ENCODE measurements around the gene CITED4. TPM values are rescaled to one million over a fixed set of nuclear protein-coding genes. Genes with fewer than 3 reads are reported as not detected.

Gene CITED4
- total RNA-seq, 2 donors from 2014 or later: 9.0 to 9.5 TPM

DNA sequence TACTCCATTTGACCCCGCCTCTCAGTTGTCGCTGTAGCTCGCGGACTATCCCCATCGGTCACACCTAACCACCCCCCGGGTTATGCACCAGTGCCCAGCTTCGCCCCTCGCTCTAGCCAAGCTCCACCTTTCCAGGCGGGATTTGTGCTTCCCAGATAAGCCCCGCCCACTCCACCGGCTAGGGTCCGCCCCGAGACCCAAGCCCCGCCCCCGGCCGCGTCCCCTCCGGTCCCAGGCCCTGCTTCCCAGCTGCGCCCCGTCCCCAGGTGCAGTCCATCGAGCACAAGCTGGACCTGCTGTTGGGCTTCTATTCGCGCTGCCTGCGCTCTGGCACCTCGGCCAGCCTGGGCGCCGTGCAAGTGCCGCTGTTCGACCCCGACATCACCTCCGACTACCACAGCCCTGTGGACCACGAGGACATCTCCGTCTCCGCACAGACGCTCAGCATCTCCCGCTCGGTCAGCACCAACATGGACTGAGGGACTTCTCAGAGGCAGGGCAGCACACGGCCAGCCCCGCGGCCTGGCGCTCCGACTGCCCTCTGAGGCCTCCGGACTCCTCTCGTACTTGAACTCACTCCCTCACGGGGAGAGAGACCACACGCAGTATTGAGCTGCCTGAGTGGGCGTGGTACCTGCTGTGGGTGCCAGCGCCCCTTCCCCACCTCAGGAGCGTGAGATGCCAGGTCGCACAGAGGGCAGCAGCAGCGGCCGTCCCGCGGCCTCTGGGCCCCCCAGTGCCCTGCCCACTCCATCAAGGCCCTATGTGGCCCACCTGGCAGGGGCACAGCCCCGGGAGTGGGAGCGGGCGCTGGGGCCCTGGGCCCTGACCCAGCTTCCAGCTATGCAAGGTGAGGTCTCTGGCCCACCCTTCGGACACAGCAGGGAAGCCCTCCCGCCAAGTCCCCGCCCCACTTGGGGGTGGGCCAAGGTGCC is 23.9 kb downstream of the CITED4 start:
- H3K9me3 Mint-ChIP-seq: peaks cover 8% of the 10 kb centered on the region
- peak; percentile 78 for DNase-seq
- peaks cover 6% of the 10 kb centered on the region for H3K4me1 ChIP-seq (ENCODE audit: control insufficient read depth, insufficient read depth, low read length)
- peaks cover 5% of the 10 kb centered on the region for H3K27me3 Mint-ChIP-seq (ENCODE audit: insufficient read depth)
- TF ChIP-seq, protein P1, sequence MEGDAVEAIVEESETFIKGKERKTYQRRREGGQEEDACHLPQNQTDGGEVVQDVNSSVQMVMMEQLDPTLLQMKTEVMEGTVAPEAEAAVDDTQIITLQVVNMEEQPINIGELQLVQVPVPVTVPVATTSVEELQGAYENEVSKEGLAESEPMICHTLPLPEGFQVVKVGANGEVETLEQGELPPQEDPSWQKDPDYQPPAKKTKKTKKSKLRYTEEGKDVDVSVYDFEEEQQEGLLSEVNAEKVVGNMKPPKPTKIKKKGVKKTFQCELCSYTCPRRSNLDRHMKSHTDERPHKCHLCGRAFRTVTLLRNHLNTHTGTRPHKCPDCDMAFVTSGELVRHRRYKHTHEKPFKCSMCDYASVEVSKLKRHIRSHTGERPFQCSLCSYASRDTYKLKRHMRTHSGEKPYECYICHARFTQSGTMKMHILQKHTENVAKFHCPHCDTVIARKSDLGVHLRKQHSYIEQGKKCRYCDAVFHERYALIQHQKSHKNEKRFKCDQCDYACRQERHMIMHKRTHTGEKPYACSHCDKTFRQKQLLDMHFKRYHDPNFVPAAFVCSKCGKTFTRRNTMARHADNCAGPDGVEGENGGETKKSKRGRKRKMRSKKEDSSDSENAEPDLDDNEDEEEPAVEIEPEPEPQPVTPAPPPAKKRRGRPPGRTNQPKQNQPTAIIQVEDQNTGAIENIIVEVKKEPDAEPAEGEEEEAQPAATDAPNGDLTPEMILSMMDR (conservative IDR thresholded peaks at IDR 0.05): no peak
- H3K27ac Mint-ChIP-seq: no peak overlapping the region
- H3K27me3 ChIP-seq (ENCODE audit: control insufficient read depth, insufficient read depth, low read length, poor library complexity, severe bottlenecking): no peaks in the 10 kb centered on the region
- no peak overlapping the region for H3K9ac ChIP-seq (ENCODE audit: extremely low read depth, low read length, poor library complexity, severe bottlenecking)
- 95 to 96% methylated on average over 43 to 60 of the region's 60 CpGs for WGBS, 2 experiments (ENCODE audit: insufficient coverage in 1 of 2, insufficient read length in 1 of 2)
- peaks cover 7% of the 10 kb centered on the region for H3K9me3 ChIP-seq (ENCODE audit: control insufficient read depth, low read length)
- peaks cover 13% of the 10 kb centered on the region for H3K4me1 Mint-ChIP-seq
- no peaks in the 10 kb centered on the region for H3K36me3 Mint-ChIP-seq (ENCODE audit: low read depth)
- H3K4me3 ChIP-seq (ENCODE audit: low read length): no peak overlapping the region
- no peak overlapping the region for H3K4me3 Mint-ChIP-seq
- H3K36me3 ChIP-seq (ENCODE audit: control insufficient read depth, insufficient read depth, low read length): no peaks in the 10 kb centered on the region
- H3K27ac ChIP-seq (ENCODE audit: low read depth, low read length): no peak overlapping the region

DNA sequence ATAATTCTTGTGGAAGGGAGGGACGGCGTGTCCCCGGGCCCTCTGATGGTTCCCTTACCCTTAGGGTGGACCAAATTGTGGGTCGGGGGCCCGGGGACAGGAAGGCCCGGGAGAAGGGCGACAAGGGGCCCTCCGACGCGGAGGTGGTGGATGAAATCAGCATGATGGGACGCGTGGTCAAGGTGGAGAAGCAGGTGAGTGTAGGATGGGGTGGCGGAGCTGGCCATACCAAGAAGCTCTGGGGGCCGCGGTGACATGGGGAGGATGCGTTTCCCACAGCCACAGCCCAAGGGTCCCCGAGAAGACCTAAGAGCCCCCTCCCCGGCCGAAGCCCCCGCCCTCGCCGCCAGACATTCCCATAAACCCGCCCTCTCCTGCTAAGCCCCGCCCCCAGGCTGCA is 24.6 kb downstream of the CITED4 start:
- no peaks in the 10 kb centered on the region for H3K36me3 ChIP-seq (ENCODE audit: control insufficient read depth, insufficient read depth, low read length)
- no peak overlapping the region for H3K27ac ChIP-seq (ENCODE audit: low read depth, low read length)
- TF ChIP-seq, protein P1 (conservative IDR thresholded peaks at IDR 0.05): no peak
- no peak for DNase-seq
- peaks cover 6% of the 10 kb centered on the region for H3K4me1 ChIP-seq (ENCODE audit: control insufficient read depth, insufficient read depth, low read length)
- Mint-ChIP-seq H3K9me3 (peaks cover 3% of the 10 kb centered on the region), H3K36me3 (ENCODE audit: low read depth) (no peaks in the 10 kb centered on the region), H3K4me3 (no peak overlapping the region), H3K27me3 (ENCODE audit: insufficient read depth) (peaks cover 2% of the 10 kb centered on the region), H3K27ac (no peak overlapping the region), H3K4me1 (peaks cover 13% of the 10 kb centered on the region)
- H3K9ac ChIP-seq (ENCODE audit: extremely low read depth, low read length, poor library complexity, severe bottlenecking): no peak overlapping the region
- no peaks in the 10 kb centered on the region for H3K27me3 ChIP-seq (ENCODE audit: control insufficient read depth, insufficient read depth, low read length, poor library complexity, severe bottlenecking)
- 93 to 96% methylated on average over 5 to 24 of the region's 24 CpGs for WGBS, 2 experiments (ENCODE audit: insufficient coverage in 1 of 2, insufficient read length in 1 of 2)
- H3K4me3 ChIP-seq (ENCODE audit: low read length): no peak overlapping the region
- peaks cover 5% of the 10 kb centered on the region for H3K9me3 ChIP-seq (ENCODE audit: control insufficient read depth, low read length)

DNA sequence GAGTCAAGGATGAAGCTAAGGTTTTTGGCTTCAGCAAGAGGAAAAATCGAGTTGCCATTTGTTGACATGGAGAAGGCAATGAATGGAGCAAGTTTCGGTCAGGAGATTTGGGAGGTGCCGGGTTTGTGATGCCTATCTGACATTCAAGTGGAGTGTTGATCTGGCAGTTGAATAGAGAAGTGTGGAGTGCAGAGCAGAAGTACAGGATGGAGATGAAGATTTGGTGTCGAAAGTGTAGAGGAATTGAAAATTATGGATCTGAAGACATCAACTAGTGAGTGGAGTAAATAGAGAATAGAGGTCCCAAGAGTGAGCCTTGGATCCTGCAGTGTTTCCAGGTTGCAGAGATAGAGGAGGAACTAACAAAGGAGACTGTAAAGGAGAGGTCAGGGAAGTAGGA is 25.9 kb downstream of the CITED4 start:
- Histone ChIP-seq H3K27ac (ENCODE audit: low read depth, low read length) (no peak overlapping the region), H3K27me3 (ENCODE audit: control insufficient read depth, insufficient read depth, low read length, poor library complexity, severe bottlenecking) (no peaks in the 10 kb centered on the region), H3K9me3 (ENCODE audit: control insufficient read depth, low read length) (no peaks in the 10 kb centered on the region), H3K9ac (ENCODE audit: extremely low read depth, low read length, poor library complexity, severe bottlenecking) (no peak overlapping the region), H3K4me1 (ENCODE audit: control insufficient read depth, insufficient read depth, low read length) (peaks cover 6% of the 10 kb centered on the region), H3K4me3 (ENCODE audit: low read length) (no peak overlapping the region), H3K36me3 (ENCODE audit: control insufficient read depth, insufficient read depth, low read length) (no peaks in the 10 kb centered on the region)
- peaks cover 13% of the 10 kb centered on the region for H3K4me1 Mint-ChIP-seq
- H3K27ac Mint-ChIP-seq: no peak overlapping the region
- no peaks in the 10 kb centered on the region for H3K36me3 Mint-ChIP-seq (ENCODE audit: low read depth)
- no peaks in the 10 kb centered on the region for H3K9me3 Mint-ChIP-seq
- H3K4me3 Mint-ChIP-seq: no peak overlapping the region
- TF ChIP-seq, protein P1 (conservative IDR thresholded peaks at IDR 0.05): no peak
- H3K27me3 Mint-ChIP-seq (ENCODE audit: insufficient read depth): no peaks in the 10 kb centered on the region
- 92 to 99% methylated on average over 4 of the region's 4 CpGs for WGBS, 2 experiments (ENCODE audit: insufficient coverage in 1 of 2, insufficient read length in 1 of 2)
- DNase-seq: no peak

Measured in endodermal cell (in vitro differentiated cells).